Mesodermal cell (in vitro differentiated cells): Measurements from ENCODE around the gene REEP1.

Experiments
- H3K27ac ChIP-seq: 2 replicates; pipeline ENCODE4 v1.7.0; 2013; ENCODE audit warnings: mild to moderate bottlenecking, low read depth, low read length, moderate library complexity; ENCODE audit not compliant: severe bottlenecking
- H3K36me3 ChIP-seq: 2 replicates; pipeline ENCODE4 v1.7.1; 2013; ENCODE audit warnings: mild to moderate bottlenecking, low read length, moderate library complexity; ENCODE audit not compliant: control insufficient read depth, insufficient read depth
- H3K4me1 ChIP-seq: one replicate; pipeline ENCODE4 v1.7.1; 2013; ENCODE audit warnings: mild to moderate bottlenecking, low read length; ENCODE audit not compliant: insufficient read depth, control insufficient read depth, poor library complexity, severe bottlenecking
- H3K4me3 ChIP-seq: 2 replicates; pipeline ENCODE4 v1.7.0; 2013; ENCODE audit warnings: low read length, control low read depth, mild to moderate bottlenecking; ENCODE audit not compliant: insufficient read depth, poor library complexity, severe bottlenecking; ENCODE audit errors: extremely low read depth
- H3K9me3 ChIP-seq: 2 replicates; pipeline ENCODE4 v1.7.1; 2013; ENCODE audit warnings: mild to moderate bottlenecking, low read length, moderate library complexity; ENCODE audit not compliant: control insufficient read depth
- WGBS, 2 experiments: methylation state at CpG; one replicate each; pipeline ENCODE4 v1.1.5; 2013; ENCODE audit warnings: missing lambda C conversion rate in 2 of 2; ENCODE audit not compliant: insufficient coverage in 2 of 2; 5-methylcytosine and 5-hydroxymethylcytosine counted together

Gene REEP1

GRCh38 chr2:86171295-86171694 lies 166.1 kb downstream of the REEP1 start:
- no peak overlapping the region for H3K27ac ChIP-seq
- H3K36me3 ChIP-seq = peaks cover 69% of the 10 kb centered on the region
- WGBS, 2 experiments = no CpG with 5 or more reads among the region's 3 CpGs
- H3K9me3 ChIP-seq = no peaks in the 10 kb centered on the region
- no peaks in the 10 kb centered on the region for H3K4me1 ChIP-seq
- no peak overlapping the region for H3K4me3 ChIP-seq

- Histone ChIP-seq H3K27ac (no peak overlapping the region), H3K4me3 (no peak overlapping the region), H3K4me1 (no peaks in the 10 kb centered on the region), H3K9me3 (no peaks in the 10 kb centered on the region), H3K36me3 (peaks cover 66% of the 10 kb centered on the region)
- no CpG with 5 or more reads among the region's 4 CpGs for WGBS, 2 experiments
These were observed 167.0 kb downstream of the REEP1 start for GRCh38 chr2:86170449-86170848.
